ENCODE measurements around the gene MIS18A. TPM values are rescaled to one million over a fixed set of nuclear protein-coding genes. Genes with fewer than 3 reads are reported as not detected.
"Not testable (repeated sequence)": the region's sequence is repeated elsewhere in the genome, so short reads cannot be mapped to it uniquely, and the experiment has no call there.

The MIS18A gene
- total RNA-seq, 1 donor from 2014 or later, result 2.6 TPM

DNA sequence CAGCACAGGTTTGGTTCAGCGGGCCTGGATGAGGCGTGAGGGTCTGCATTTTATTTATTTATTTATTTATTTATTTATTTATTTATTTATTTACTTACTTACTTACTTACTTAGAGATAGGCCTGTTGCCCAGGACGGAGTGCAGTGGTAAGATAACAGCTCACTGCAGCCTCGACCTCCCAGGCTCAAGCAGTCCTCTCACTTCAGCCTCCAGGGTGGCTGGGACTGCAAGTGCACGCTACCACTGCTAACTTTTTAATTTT lies 20.1 kb downstream of the MIS18A start:
- not testable (repeated sequence) for ATAC-seq, DNase-seq
- intact Hi-C loops (cut with micrococcal nuclease), result loop anchor here (5.0 to 10.0 kb wide), 2 partner anchors 391 to 474 kb away; no protein-coding TSS in a partner anchor

DNA sequence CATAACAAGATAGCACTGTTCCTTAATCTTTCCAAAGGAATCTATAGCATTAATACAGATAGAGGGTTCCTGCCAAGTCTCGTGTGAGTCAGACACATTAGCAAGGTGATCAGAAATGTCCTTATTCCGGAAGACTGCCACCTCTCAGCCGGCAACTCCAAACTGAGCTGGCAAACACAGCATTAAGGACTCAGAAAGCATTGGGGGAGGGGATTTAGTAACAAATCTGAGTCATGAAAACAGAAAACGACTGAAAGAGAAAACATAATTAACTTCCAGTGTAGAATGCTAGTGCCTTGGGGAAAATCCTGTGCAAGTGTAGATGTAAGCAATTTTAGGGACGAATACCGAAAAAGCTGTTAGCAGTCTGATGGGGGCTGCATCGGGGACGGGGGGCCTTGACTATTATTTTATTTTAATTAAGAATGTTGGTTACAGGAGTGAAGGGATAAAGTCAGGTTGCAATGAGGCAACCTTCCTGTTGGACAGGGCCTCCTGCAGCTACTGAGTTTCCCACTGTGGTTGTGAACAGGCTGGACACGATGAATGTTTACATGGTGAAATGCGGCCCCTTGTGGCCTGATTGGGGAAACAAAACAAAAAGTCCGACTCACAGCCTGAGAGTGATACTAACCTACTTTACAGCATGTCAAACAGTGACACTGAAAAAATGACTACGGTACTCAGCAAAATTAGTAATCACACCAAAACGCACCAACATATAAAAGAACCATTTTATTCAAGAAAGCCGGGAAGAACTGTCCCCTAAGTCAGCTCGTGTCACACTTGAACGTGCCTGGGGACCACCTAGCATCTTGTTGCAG lies 20.7 kb downstream of the MIS18A start:
- intact Hi-C loops (cut with micrococcal nuclease), result loop anchor here (5.0 to 10.0 kb wide), 2 partner anchors 391 to 473 kb away; no protein-coding TSS in a partner anchor
- DNase-seq (peak; percentile 60), ATAC-seq (peak; percentile 83)

DNA sequence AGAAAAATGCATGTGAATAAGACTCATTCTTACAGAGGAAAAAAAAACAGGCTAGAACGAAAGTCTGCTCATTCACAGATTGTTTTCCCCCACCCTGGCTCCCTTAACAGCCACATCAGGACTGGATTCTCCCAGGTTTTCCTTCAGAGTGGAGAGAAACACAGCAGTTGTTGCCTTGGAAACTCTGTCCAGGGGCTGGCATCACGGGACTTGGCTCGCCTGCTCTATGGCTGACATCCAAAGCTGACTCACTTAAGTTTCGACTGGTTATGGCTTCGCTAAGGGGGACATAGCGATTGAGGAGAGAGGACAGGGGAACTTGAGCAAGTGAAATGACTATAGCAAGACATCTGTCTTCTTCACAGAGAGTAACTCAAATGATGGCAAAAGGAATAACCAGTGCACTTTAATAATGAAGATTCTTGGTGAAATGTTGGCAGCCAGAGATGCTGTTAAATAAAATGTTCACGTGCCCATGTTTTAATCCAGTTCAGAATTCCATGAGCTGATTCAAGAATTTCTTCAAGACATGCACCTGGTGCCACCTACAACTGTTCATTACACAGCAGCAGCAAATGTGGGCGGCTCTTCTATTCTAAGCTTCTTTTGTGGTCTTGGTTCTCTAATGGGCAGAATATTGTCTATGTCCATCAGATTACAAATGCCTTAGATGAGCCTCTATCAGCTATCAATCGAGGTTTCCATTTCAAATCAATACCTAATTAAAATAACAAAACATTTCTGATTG lies 21.8 kb downstream of the MIS18A start:
- DNase-seq (peak; percentile 66), ATAC-seq (peak; percentile 77)
- intact Hi-C loops (cut with micrococcal nuclease), result loop anchor here (5.0 to 10.0 kb wide), 2 partner anchors 390 to 472 kb away; no protein-coding TSS in a partner anchor

DNA sequence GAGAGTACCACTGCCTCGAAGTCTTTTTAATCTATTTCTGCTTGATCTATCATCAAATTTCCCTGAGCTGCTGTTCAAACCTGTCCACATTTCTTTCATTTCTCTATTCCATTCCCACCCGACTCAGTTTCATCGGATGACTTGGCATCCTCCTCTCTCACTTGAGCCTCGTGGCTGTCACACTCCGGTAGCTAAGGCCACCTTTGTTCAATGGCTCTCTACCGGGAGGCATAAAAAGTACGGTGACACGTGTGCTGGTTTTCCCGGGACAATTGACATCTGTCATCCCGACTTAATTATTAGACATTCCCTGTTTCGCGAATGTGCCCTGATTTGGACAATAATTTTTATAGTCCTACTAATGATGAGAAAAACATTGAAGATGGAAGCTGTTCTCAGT lies 22.6 kb downstream of the MIS18A start:
- ATAC-seq (no peak), DNase-seq (no peak)
- intact Hi-C loops (cut with micrococcal nuclease), result loop anchor here (5.0 to 10.0 kb wide), 2 partner anchors 389 to 471 kb away; no protein-coding TSS in a partner anchor

DNA sequence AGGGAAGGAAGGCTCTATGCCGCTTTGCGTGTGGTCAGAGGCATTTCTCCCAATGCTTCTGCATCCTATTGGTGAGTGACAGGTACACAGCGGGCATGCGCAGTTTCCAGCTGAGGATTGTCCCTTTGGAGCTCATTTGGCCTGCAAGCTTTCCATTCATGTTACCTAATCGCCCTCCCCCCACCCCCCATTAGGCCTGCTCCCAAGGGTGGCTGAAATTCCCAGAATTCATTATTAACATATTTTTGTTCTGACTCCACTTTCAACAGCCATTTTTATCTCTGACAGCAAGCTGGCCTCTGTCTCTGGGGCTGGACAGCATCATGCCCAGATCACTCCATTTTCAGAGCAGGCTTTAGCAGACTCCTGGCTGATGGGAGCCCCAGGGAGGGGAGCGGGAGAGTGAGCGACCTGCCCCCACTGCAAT lies 25.6 kb downstream of the MIS18A start:
- DNase-seq (peak; percentile 70), ATAC-seq (peak; percentile 78)
- intact Hi-C loops (cut with micrococcal nuclease), result loop anchor here (10.0 kb wide), 1 partner anchor 468 kb away; no protein-coding TSS in a partner anchor

DNA sequence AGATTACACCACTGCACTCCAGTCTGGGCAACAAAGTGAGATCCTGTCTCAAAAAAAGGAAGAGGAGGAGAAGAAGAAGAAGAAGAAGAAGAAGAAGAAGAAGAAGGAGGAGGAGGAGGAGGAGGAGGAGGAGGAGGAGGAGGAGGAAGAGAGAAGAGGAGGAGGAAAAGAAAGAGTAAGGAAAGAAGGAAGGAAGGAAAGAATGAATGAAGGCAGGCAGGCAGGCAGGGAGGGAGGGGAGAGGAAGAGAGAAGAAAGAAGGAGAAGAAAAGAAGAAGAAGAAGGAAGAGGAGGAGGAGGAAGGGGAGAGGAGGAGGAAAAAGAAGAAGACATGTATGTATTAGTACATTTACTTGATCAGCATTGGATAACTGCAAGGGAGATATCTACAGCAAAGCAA lies 26.7 kb downstream of the MIS18A start:
- ATAC-seq (no peak), DNase-seq (no peak)
- intact Hi-C loops (cut with micrococcal nuclease), result loop anchor here (10.0 kb wide), 1 partner anchor 467 kb away; no protein-coding TSS in a partner anchor

DNA sequence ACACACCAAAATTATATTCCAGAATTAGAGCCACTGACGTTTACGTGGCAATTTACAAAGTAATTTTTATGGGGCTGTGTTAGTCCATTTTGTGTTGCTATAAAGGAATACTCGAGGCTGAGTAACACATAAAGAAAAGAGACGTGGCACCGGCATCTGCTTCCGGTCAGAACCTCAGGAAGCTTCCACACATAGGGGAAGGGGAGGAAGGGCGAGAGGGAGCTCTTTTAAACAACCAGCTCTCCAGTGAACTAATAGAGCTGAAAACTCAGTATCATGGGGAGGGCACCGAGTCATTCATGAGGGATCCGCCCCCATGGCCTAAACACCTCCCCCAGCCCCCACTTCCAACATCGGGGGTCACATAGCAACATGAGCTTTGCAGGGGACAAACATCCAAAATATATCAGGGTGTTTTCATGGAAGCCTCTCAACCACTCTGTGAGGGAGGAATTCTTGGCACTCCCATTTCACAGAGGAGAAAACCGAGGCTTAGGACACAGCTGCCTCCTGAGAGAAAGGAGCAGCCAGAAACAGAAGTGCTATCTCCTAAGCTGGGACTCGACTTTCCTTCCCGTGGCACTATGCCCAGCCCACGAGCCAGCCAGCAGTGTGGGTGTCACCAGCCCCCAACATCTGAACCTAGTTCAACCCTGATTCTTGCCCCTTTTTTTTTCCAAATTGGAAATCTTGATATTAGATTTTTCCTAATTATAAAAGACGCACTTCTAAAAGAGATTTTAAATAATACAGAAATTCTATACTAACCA lies 29.2 kb downstream of the MIS18A start:
- DNase-seq, result no peak
- intact Hi-C loops (cut with micrococcal nuclease), result loop anchor here (10.0 kb wide), 1 partner anchor 465 kb away; no protein-coding TSS in a partner anchor
- ATAC-seq, result no peak

DNA sequence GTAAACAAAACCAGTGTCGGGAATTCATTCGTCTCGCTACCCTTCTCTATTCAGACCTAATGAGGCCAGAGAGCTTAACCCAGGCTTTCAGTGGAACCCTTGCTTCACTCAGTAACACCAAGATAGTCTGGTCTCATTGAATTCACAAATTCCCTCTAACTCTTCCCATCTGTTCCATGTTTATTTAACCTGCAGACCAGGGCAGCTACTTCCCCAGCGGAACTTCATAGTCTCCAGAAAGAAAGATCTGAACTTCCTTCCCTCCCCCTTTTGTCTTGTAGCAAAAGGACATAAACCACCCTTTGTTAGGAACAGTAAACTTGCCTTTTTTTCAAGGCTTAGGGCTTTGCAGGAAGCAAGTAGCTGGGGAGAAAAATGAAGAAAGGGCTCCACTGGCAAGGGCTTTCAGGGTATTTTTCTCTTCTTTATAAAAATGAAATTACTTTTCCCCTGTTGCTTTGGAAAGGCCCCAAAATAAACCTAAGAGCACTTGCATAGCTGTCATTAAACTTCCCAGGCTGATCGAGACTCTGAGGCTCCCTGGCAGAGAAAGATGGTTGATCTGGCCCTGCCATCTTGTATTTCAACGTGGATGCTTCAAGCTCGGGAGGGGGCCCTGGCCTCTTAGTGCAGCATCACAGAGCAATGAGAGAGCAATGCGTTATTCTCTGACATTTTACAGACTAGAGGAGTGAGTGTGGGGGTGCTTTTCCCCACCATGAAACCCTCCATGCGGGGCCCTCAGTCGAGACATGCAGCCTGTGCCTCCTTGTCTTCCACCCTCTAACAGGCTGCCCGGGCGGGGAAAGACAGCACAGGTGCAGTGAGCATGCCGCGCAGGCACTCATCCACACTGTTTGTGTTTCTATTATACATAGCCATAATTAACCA lies 30.0 kb downstream of the MIS18A start:
- DNase-seq (no peak), ATAC-seq (no peak)
- intact Hi-C loops (cut with micrococcal nuclease), result no loop called here

DNA sequence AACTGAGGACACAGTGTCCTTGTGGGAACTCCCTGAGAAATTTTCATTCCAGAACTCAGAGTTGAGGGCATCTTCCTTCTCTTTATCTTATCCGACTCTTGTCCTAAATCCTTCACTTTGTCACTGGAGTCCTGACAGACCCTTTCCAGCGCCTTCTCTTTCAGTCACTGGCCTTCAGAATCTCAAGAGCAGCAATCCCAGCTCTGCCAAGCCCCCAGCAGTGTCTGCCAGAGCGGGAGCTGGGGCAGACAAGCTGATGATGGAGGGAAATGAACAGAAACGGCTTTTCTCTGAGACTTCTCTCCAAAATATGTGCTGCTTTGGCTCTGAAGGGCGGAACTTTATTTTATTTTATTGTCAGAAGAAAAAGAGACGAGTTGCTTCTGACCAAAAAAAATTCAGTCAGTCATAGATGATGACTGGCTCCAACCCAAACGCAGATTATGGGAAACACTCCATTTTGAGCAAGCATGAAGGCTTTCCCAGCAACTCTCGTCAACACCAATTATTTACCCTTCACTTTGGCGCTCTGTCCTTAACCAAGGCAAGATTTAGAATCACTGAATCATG lies 32.2 kb downstream of the MIS18A start:
- DNase-seq (peak; percentile 31), ATAC-seq (no peak)
- intact Hi-C loops (cut with micrococcal nuclease), result no loop called here

DNA sequence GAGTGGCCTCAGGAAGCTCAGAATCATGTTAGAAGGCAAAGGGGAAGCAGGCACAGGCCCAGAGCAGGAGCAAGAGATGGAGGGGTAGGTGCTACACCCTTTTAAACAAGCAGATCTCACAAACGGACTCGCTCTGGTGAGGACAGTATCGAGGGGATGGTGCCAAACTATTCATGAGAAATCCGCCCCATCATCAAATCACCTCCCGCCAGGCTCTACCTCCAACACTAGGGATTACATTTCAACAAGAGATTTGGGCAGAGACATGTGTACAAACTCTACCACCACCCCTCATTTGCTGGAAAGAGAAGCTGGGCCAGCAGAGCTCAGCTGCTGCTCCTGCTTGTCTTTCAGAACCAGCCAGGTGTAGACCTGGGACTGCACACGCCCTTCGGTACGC lies 32.9 kb downstream of the MIS18A start:
- no peak for DNase-seq
- ATAC-seq, result no peak
- intact Hi-C loops (cut with micrococcal nuclease), result no loop called here

DNA sequence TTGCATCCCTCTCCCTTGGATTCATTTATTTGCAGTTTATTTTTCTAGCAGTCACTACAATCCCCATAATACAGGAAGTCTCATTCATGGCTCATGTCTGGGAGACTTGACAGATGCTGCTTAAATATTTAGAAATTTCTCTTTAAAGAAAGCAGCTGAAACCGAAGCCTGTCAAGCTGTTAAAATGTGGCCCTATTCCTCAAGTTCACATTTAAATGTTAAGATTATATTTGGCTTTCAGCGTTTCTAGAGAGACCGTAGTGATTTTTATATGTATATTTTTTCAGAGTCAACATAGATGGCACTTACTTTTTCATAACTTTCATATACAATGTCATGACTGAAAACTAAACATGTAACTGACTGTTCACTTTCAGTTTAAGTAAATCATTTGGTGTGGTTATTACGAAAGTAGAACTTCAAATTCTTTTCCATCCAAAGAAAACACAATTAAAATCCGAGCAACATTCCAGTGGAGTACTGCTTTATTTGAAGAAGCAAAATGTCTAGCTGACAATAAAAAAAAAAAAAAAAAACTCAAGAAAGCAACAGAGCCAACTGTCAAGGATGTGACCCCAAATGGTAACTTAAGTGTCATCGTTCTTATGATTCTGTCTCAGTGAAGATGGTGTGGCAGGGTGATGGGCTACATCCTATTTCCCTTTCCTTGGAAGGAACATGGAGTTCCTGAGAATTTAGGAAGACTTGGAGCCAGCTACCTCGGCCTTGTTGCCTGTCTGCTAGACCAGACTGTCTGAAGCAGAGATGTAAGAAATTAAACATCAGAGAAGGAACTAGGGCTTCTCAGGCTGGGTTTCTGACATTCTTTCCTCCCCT lies 37.8 kb downstream of the MIS18A start:
- DNase-seq, result no peak
- ATAC-seq, result peak; percentile 47
- intact Hi-C loops (cut with micrococcal nuclease), result no loop called here

DNA sequence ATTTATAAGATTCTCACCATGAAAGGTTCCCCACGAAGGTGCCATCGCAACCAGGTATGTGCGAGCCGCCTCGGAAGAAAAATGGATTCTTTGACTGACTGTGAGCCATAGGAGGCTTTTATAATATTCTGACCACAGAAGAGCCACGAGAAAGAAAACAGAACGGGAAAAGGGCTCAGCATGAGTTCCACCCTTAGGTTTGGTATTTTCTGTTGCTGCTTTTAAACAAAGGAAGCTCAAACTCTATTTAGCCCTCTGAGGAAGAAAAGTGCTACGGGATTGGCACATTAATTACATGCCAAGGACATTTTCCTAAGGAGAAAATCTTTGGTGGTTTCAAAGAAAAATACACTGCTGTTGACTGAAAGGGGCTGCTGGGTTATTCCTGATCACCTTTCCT lies 39.3 kb downstream of the MIS18A start:
- intact Hi-C loops (cut with micrococcal nuclease), result no loop called here
- no peak for ATAC-seq
- DNase-seq, result no peak

DNA sequence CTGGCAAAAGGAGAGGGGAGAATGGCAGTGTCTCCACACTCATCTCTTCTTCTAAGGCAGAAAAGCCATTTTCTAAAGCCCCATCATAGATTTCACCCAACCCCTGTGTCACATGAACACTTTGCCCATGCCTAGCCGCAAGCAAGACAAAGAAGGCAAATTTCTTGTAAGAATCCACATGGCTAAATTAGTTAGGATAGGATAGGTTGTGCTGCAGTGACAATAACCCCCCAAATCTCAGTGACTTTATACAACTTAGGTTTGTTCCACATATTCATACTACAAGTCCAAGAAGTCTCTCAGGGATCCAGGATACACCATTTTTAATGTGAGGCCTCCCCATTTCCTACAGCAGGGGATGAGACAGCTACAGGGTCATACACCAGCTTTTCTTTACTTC lies 40.8 kb downstream of the MIS18A start:
- intact Hi-C loops (cut with micrococcal nuclease), result no loop called here
- no peak for ATAC-seq
- DNase-seq, result no peak

DNA sequence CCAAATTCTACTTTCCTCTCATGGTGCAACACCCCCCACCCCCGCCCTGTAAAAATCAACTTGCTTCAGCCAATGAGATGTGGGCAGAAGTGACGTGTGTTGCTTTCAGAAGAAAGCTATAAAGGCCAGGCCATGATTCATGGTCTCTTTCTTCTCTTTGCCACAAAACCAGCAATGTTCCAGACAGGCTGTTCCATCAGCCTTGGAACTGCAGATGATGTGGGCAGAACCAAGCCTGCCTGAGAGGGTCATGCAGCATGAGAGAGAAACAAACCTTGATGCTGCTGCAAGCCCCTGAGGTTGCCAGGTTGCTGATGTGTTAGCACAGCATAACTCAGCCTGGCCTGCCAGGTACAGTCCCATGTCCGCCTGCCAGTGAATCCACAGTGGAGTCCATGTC lies 41.8 kb downstream of the MIS18A start:
- intact Hi-C loops (cut with micrococcal nuclease), result no loop called here
- DNase-seq (no peak), ATAC-seq (no peak)

DNA sequence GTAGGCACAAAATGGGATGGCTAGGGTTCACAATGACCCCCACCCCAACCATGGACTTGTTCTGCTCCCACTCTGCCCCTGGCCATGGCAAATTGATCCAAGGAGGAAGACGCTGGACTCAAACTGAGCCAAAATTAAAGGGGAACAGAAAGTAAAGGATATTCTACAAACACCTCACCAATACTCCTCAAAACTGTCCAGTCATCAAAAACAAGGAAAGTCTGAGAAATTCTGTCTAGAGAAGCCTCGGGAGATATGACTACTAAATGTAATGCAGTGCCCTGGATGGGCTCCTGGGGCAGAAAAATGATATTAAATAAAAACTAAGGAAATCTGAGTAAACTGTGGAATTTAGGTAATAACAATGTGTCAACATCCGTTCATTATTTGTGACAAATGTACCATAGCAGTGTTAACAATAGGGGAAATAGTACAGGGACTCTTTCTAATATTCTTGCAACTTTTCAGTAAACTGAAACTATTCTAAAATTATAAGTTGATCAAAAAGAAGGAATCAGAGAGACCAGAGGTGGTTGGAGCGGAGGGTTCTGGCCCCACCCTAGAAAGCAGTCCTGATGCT lies 45.0 kb downstream of the MIS18A start:
- ATAC-seq (no peak), DNase-seq (no peak)
- intact Hi-C loops (cut with micrococcal nuclease), result no loop called here

DNA sequence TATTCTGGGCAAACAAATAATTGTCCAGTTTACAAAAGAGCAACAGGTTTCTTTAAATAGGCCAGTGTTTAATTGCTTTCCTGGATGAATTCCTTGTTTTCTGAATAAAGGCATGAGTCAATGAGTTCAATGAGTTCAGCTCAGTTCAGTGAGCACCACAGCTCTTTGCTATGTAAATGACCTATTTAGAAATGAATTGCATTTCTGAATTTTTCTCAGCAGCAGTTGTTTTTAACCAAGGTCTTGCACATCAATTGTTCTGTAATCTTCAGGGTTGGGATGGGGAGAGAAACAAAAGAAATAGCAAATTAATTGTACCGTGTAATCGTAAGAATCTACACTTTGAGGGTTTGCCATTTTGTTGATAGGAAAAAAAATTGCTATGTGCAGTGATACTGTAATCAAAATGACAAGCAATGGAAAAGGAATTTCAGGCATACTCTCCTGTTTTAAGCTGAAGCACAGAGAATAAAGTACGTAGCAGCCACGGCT lies 45.7 kb downstream of the MIS18A start:
- intact Hi-C loops (cut with micrococcal nuclease), result no loop called here
- no peak for ATAC-seq
- no peak for DNase-seq

DNA sequence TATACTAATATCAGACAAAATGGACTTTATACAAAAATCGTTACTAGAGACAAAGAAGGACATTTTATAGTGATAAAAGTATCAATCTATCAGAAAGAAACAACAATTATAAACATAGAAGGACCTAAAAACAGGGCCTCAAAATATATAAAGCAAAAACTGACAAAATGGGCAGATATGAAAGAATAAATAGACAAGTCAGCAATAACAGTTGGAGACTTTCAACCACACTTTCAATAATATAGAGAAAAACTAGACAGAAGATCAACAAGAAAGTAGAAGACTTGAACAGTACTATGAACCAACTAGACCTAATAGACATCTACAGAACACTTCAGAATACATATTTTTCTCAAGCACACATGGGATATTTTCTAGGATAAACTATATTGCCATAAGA lies 52.4 kb downstream of the MIS18A start:
- DNase-seq, result no peak
- ATAC-seq, result no peak
- intact Hi-C loops (cut with micrococcal nuclease), result no loop called here
